HepG2 (cell line): ENCODE measurements around the gene HYCC2. TPM values are rescaled to one million over a fixed set of nuclear protein-coding genes. Genes with fewer than 3 reads are reported as not detected.

ENCODE experiments used
- ETV5 ChIP-seq: IDR thresholded peaks from 2 replicates; pipeline ENCODE4 v1.6.1; 2018; ENCODE audit warnings: missing biosample characterization, missing genetic modification reagents, inconsistent platforms, borderline replicate concordance
- FOXK1 ChIP-seq: sonication (generic); formaldehyde crosslinking; IDR thresholded peaks from 2 replicates; pipeline ENCODE4 v1.4.0; 2020; ENCODE audit warnings: low read depth, missing genetic modification reagents, borderline replicate concordance
- FOXP1 ChIP-seq, 2 experiments: fragments of 450-650 bp in 1 of 2; IDR thresholded peaks; 2 replicates each; pipeline ENCODE4 v1.6.1; 2017 to 2018; ENCODE audit warnings: antibody characterized with exemption in 1 of 2
- KLF13 ChIP-seq: sonication (generic); formaldehyde crosslinking; IDR thresholded peaks from 2 replicates; pipeline ENCODE4 v1.4.0; 2020; ENCODE audit warnings: mild to moderate bottlenecking, missing genetic modification reagents
- LRRFIP1 ChIP-seq: sonication (generic); formaldehyde crosslinking; conservative IDR thresholded peaks from 2 replicates; pipeline ENCODE4 v1.4.0; 2020; ENCODE audit warnings: missing genetic modification reagents
- NFRKB ChIP-seq: fragments of 450-650 bp; IDR thresholded peaks from 2 replicates; pipeline ENCODE4 v1.6.1; 2017
- SAFB2 ChIP-seq: sonication (generic); formaldehyde crosslinking; IDR thresholded peaks from 2 replicates; pipeline ENCODE4 v1.5.1; 2020; ENCODE audit warnings: missing genetic modification reagents, low read depth, mild to moderate bottlenecking, borderline replicate concordance
- TCF7 ChIP-seq: sonication (generic); IDR thresholded peaks from 2 replicates; pipeline ENCODE4 v1.6.1; 2016; ENCODE audit warnings: antibody characterized with exemption, low read depth
- ZHX2 ChIP-seq, 2 experiments: sonication (generic) in 1 of 2; formaldehyde crosslinking in 1 of 2; IDR thresholded peaks; 2 replicates each; pipeline versions ENCODE4 v1.6.1 to v1.9.0; 2014 to 2022; ENCODE audit warnings: antibody characterized with exemption in 1 of 2, borderline replicate concordance in 1 of 2, inconsistent platforms in 1 of 2, low read depth in 1 of 2, missing genetic modification reagents in 1 of 2
- ZNF503 ChIP-seq: sonication (generic); formaldehyde crosslinking; IDR thresholded peaks from 2 replicates; pipeline ENCODE4 v1.4.0; 2020; ENCODE audit warnings: missing genetic modification reagents
- ZNF550 ChIP-seq: sonication (generic); formaldehyde crosslinking; IDR thresholded peaks from 2 replicates; pipeline ENCODE4 v1.4.0; 2020; ENCODE audit warnings: mild to moderate bottlenecking, missing genetic modification reagents, borderline replicate concordance
- ZNF737 ChIP-seq: sonication (generic); formaldehyde crosslinking; IDR thresholded peaks from 2 replicates; pipeline ENCODE4 v1.5.0; 2020; ENCODE audit warnings: missing genetic modification reagents, mild to moderate bottlenecking, borderline replicate concordance
- ZNF883 ChIP-seq: sonication (generic); formaldehyde crosslinking; IDR thresholded peaks from 2 replicates; pipeline ENCODE4 v1.5.1; 2020; ENCODE audit warnings: mild to moderate bottlenecking, missing genetic modification reagents; ENCODE audit errors: not compliant biosample characterization
- ZXDC ChIP-seq: sonication (generic); formaldehyde crosslinking; IDR thresholded peaks from 2 replicates; pipeline ENCODE4 v1.5.0; 2020; ENCODE audit warnings: mild to moderate bottlenecking, missing genetic modification reagents
- polyA plus RNA-seq, 8 experiments: library from polyadenylated mRNA; depleted of rRNA in 3 of 8; stranded (reverse) in 7 of 8; unstranded in 1 of 8; fragments of >200 nt; fragmentation: Illumina TruSeq in 4 of 8; extraction: Trizol in 4 of 8; gene quantifications; 2 replicates each; pipeline versions ENCODE4 v1.2.1 to v1.2.3, GENCODE V29; 2011 to 2016; ENCODE audit warnings: low read depth in 4 of 8, missing spikeins in 1 of 8, mixed read lengths in 1 of 8; ENCODE audit not compliant: insufficient read depth in 1 of 8
- total RNA-seq, 5 experiments: library from RNA; depleted of rRNA; stranded (reverse); fragments of >200 nt; fragmentation: Illumina TruSeq; extraction: Trizol; gene quantifications; 2 replicates each; pipeline ENCODE4 v1.2.3, GENCODE V29; 2016; ENCODE audit warnings: low read depth in 1 of 5

Gene HYCC2
- total and polyA plus RNA-seq, 2 of the 13 experiments (the other 11 are each of a cell fraction or from before 2014, with no cell fraction given): 4.7 to 13.9 TPM

- TF ChIP-seq LRRFIP1 (CRISPR knock-in tag): no peak
- no peak for TF ChIP-seq TCF7
- TF ChIP-seq ZNF550 (CRISPR knock-in tag): no peak
- TF ChIP-seq ZXDC: no peak
- no peak for TF ChIP-seq ZNF883 (CRISPR knock-in tag)
- TF ChIP-seq FOXP1 (IDR thresholded peaks at IDR 0.05): no peak
- TF ChIP-seq FOXP1 (CRISPR knock-in tag; IDR thresholded peaks at IDR 0.05): no peak
- no peak for TF ChIP-seq ETV5
- no peak for TF ChIP-seq KLF13 (CRISPR knock-in tag)
- no peak for TF ChIP-seq FOXK1 (CRISPR knock-in tag)
- no peak for TF ChIP-seq ZNF503 (CRISPR knock-in tag)
- no peak for TF ChIP-seq NFRKB
- no peak for TF ChIP-seq ZHX2 (IDR thresholded peaks at IDR 0.05; ENCODE audit: low read depth)
- no peak; the same call in 1 of the 2 replicates for TF ChIP-seq ZHX2 (CRISPR knock-in tag; IDR thresholded peaks at IDR 0.05; ENCODE audit: borderline replicate concordance)
- no peak for TF ChIP-seq SAFB2 (CRISPR knock-in tag)
- no peak for TF ChIP-seq ZNF737 (CRISPR knock-in tag)
Observed at GRCh38 chr2:201116959-201117734, 45.7 kb upstream of the HYCC2 start (continued).
